ENCODE results near the gene SARNP. TPM values are rescaled to one million over a fixed set of nuclear protein-coding genes. Genes with fewer than 3 reads are reported as not detected.

SARNP gene
- total and polyA plus RNA-seq, 8 donors, result 16.1 to 200 (median 87.1) TPM

- H3K9me3 ChIP-seq, result no peaks in the 10 kb centered on the region
- no peaks in the 10 kb centered on the region for H3K36me3 ChIP-seq
- peaks cover 0 to 12% (median 7%) of the 10 kb centered on the region in 4 donors for H3K4me1 ChIP-seq
- peaks cover 0 to 18% (median 0%) of the 10 kb centered on the region in 3 donors for H3K27me3 ChIP-seq
- TF ChIP-seq EP300 (IDR thresholded peaks at IDR 0.05) (no peak), POLR2AphosphoS5 (IDR thresholded peaks at IDR 0.05) (peak in 1 of 3 donors; percentile 15), CTCF (IDR thresholded peaks at IDR 0.05) (no peak), POLR2A (IDR thresholded peaks at IDR 0.05) (no peak)
- no peak for DNase-seq
- intact Hi-C loops (cut with DNase I; ENCODE audit: low total_unique reads), result no loop called here
- 26 to 67% (median 65%) methylated on average over 3 of the region's 3 CpGs for WGBS, 5 donors
- peak overlapping the region; percentile 41 to 95 (median 87) for H3K27ac ChIP-seq
- no peak overlapping the region for H3K4me3 ChIP-seq
Measured at GRCh38 chr12:55847033-55847432, 29.5 kb upstream of the SARNP start.

DNA sequence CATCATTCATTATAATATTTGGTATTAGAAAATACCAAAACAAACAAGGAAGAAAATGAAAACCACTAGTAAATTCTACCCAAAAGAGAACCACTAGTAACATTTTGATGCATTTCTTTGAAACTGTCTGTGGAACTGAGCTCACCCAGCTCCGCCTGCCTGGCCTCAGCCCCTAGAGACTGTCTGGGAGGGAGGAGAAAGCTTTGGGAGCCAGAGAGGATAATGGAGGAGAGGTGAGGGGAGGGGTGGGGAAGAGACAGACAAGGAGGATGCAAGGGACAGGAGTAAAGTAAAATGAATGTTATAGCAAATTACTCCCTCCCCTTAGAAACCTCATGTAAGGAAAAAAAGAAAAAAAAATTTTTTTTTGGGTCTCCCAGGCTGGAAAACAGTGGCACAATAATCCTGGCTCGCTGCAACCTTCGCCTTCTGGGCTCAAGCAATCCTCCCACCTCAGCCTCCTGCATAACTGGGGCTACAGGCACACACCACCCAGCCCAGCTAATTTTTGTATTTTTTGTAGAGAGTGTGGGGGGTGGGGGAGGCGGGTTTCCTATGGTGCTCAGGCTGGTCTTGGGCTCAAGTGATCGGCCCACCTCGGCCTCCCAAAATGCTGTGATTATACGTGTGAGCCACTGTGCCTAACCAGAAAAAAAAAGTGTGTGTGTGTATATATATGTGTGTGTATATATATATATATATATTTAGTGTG lies 28.4 kb upstream of the SARNP start:
- Histone ChIP-seq H3K27me3 (peaks cover 0 to 8% (median 0%) of the 10 kb centered on the region in 3 donors), H3K9me3 (no peaks in the 10 kb centered on the region), H3K4me1 (peaks cover 0 to 12% (median 7%) of the 10 kb centered on the region in 4 donors), H3K4me3 (no peak overlapping the region), H3K36me3 (no peaks in the 10 kb centered on the region), H3K27ac (peak overlapping the region in 4 of 5 donors; percentile 51 to 95 (median 88))
- no peak for DNase-seq
- TF ChIP-seq POLR2AphosphoS5 (IDR thresholded peaks at IDR 0.05), result no peak
- no peak for TF ChIP-seq CTCF (IDR thresholded peaks at IDR 0.05)
- no peak for TF ChIP-seq EP300 (IDR thresholded peaks at IDR 0.05)
- no peak for TF ChIP-seq POLR2A (IDR thresholded peaks at IDR 0.05)
- WGBS, 5 donors, result 72 to 89% (median 86%) methylated on average over 7 of the region's 7 CpGs
- intact Hi-C loops (cut with DNase I; ENCODE audit: low total_unique reads), result no loop called here

DNA sequence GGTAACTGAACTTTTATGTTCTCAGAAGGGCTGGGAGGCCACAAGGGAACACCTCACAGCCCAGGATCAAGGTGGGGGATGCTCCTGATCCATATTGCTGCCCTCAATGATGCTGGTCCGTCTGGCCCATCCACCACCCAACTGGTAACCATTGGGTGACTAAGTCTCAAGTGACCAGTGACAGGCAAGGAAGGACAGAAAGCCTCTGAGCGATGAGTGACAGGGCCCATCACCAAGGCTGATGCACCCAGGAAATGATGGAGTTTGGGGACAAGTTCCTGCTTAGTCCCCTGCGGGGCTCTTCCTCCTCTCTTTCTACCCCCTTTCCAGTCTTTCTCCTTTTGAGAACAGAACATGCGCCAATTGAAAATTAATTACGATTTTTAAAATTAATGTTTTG lies 27.8 kb upstream of the SARNP start:
- Histone ChIP-seq H3K9me3 (no peaks in the 10 kb centered on the region), H3K36me3 (peaks cover 0 to 3% (median 0%) of the 10 kb centered on the region in 4 donors), H3K4me1 (peaks cover 0 to 12% (median 7%) of the 10 kb centered on the region in 4 donors), H3K27me3 (peaks cover 0 to 6% (median 0%) of the 10 kb centered on the region in 3 donors), H3K27ac (peak overlapping the region in 3 of 5 donors; percentile 51 to 95 (median 87)), H3K4me3 (no peak overlapping the region)
- intact Hi-C loops (cut with DNase I; ENCODE audit: low total_unique reads), result no loop called here
- 83 to 94% (median 87%) methylated on average over 5 of the region's 5 CpGs for WGBS, 5 donors
- DNase-seq, result no peak
- TF ChIP-seq EP300 (IDR thresholded peaks at IDR 0.05) (no peak), POLR2A (IDR thresholded peaks at IDR 0.05) (no peak), CTCF (IDR thresholded peaks at IDR 0.05) (no peak), POLR2AphosphoS5 (IDR thresholded peaks at IDR 0.05) (no peak)

GRCh38 chr12:55844961-55845360 lies 27.4 kb upstream of the SARNP start:
- H3K4me3 ChIP-seq, result no peak overlapping the region
- H3K27ac ChIP-seq, result peak overlapping the region in 3 of 5 donors; percentile 51 to 95 (median 87)
- H3K9me3 ChIP-seq, result no peaks in the 10 kb centered on the region
- intact Hi-C loops (cut with DNase I; ENCODE audit: low total_unique reads), result no loop called here
- TF ChIP-seq CTCF (IDR thresholded peaks at IDR 0.05) (no peak), POLR2A (IDR thresholded peaks at IDR 0.05) (no peak), EP300 (IDR thresholded peaks at IDR 0.05) (no peak), POLR2AphosphoS5 (IDR thresholded peaks at IDR 0.05) (no peak)
- H3K4me1 ChIP-seq, result peaks cover 0 to 12% (median 7%) of the 10 kb centered on the region in 4 donors
- DNase-seq, result no peak
- H3K27me3 ChIP-seq, result peaks cover 0 to 6% (median 0%) of the 10 kb centered on the region in 3 donors
- H3K36me3 ChIP-seq, result peaks cover 0 to 5% (median 0%) of the 10 kb centered on the region in 4 donors
- WGBS, 5 donors, result 89 to 95% (median 93%) methylated on average over 4 of the region's 4 CpGs

All from stomach (tissue), 9 donors.